ENCODE results near the gene SLC19A1.

Gene SLC19A1

GRCh38 chr21:45449658-45450422 is 92.4 kb downstream of the SLC19A1 start:
- no peak for DNase-seq (ENCODE audit: low spot score in 2 of 2)
- no peak overlapping the region for H3K27ac Mint-ChIP-seq

GRCh38 chr21:45448810-45449657 is 93.2 kb downstream of the SLC19A1 start:
- Mint-ChIP-seq H3K9me3 (peaks cover 2% of the 10 kb centered on the region), H3K4me3 (no peak overlapping the region), H3K27me3 (peaks cover 15% of the 10 kb centered on the region), H3K4me1 (peaks cover 3% of the 10 kb centered on the region), H3K27ac (no peak overlapping the region), H3K36me3 (no peaks in the 10 kb centered on the region)
- ATAC-seq (ENCODE audit: low read depth) (no peak), DNase-seq (ENCODE audit: low spot score in 2 of 2) (no peak)

More at GRCh38 chr21:45449658-45450422, 92.4 kb downstream of the SLC19A1 start:
- H3K27me3 Mint-ChIP-seq: peaks cover 15% of the 10 kb centered on the region
- peaks cover 3% of the 10 kb centered on the region for H3K4me1 Mint-ChIP-seq
- H3K36me3 Mint-ChIP-seq: no peaks in the 10 kb centered on the region
- no peak for ATAC-seq (ENCODE audit: low read depth)
- H3K9me3 Mint-ChIP-seq: peaks cover 2% of the 10 kb centered on the region
- H3K4me3 Mint-ChIP-seq: no peak overlapping the region

GRCh38 chr21:45448283-45448809 is 93.9 kb downstream of the SLC19A1 start:
- peaks cover 2% of the 10 kb centered on the region for H3K9me3 Mint-ChIP-seq
- H3K27ac Mint-ChIP-seq: no peak overlapping the region
- no peaks in the 10 kb centered on the region for H3K36me3 Mint-ChIP-seq
- DNase-seq (ENCODE audit: low spot score in 2 of 2): no peak
- peaks cover 15% of the 10 kb centered on the region for H3K27me3 Mint-ChIP-seq
- no peak for ATAC-seq (ENCODE audit: low read depth)
- H3K4me3 Mint-ChIP-seq: no peak overlapping the region
- H3K4me1 Mint-ChIP-seq: peaks cover 3% of the 10 kb centered on the region
